Esophagus mucosa (tissue), 1 donor: ENCODE data around the gene LPIN1. TPM values are rescaled to one million over a fixed set of nuclear protein-coding genes. Genes with fewer than 3 reads are reported as not detected.

Source experiments
- ATAC-seq: fragments of 200-7000 bp; cut with Tn5 transposase; one replicate; pipeline ENCODE4 v1.9.1; 2020
- total RNA-seq: library from RNA; stranded (reverse); gene quantifications from one replicate; pipeline ENCODE4 v1.2.4, GENCODE V29; 2023
- donor health status: DM: yes; HTN: yes; CAD: no.

Gene LPIN1
- total RNA-seq, 1 donor from 2014 or later: 33.6 TPM

DNA sequence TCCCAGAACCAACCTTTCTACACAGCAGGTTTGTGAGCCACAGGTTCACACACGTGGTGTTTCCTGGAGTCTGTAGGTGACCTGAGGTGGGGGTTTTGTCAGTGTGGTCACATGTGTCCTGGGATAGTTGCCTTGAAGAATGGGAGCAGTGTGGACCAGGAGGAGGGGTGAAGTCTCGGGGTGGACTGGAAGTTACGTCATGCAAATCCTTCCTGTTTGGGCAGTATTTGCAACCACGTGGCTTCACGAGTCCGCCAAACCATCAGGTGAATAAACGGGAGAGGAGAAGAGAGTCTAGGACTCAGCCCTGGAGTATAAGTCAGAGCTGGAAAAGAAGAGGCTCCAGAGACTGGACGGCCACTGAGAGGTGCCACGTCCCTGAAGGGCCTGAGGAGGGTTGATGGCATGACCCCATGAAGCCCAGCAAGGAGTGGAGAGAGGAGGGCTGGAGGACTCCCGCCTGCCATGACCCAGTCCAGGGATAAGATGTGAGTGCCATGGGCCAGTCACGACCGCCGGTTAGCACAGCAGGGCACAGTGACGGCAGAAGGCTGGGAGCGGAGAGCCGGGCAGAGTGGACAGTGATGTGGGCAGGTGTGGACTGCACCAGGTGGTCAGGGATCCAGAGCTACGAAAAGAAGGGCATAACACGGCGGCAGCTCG, 16.5 kb downstream of the LPIN1 start:
- ATAC-seq: no peak

DNA sequence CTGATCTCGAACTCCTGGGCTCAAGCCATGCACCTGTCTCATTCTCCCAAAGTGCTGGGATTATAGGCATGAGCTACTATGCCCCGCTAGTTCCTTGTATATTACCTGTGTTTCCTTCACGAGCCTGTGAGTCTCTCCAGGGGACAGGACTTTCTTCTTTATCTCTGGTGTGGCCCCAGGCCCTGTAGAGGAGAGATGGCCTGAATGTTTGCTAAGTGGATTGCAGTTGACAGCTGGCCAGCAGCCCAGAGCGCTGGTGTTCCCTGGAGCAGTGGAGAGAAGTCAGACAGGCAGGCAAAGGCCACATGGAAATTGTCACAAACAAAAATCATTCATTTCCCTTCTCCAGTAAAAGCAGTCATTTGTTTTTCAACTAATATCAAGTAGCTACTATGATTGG, 17.9 kb downstream of the LPIN1 start:
- ATAC-seq: peak; percentile 30

DNA sequence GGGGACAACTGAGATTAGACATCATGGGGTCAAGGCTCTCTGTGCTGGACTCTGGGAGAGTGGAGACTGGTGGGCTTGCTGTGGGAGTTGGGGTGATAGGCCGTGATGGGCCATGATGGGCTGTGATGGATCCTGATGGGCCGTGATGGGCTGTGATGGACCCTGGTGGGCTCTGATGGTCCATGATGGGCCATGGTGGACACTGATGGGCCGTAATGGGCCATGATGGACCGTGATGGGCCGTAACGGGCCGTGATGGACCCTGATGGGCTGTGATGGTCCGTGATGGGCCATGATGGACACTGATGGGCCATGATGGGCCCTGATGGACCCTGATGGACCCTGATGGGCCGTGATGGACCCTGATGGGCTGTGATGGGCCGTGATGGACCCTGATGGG, 18.5 kb downstream of the LPIN1 start:
- no peak for ATAC-seq

DNA sequence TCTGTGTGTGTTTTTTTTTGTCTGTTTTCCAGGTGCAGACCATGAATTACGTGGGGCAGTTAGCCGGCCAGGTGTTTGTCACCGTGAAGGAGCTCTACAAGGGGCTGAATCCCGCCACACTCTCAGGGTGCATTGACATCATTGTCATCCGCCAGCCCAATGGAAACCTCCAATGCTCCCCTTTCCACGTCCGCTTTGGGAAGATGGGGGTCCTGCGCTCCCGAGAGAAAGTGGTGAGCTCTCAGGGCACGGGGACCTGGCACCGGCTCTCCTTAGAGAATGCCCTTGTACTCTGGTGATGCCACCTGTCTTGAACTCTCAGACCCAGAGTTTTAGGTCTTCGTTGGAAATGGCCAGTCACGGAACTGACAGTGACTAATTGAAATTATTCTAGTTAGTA, 19.1 kb downstream of the LPIN1 start:
- no peak for ATAC-seq

DNA sequence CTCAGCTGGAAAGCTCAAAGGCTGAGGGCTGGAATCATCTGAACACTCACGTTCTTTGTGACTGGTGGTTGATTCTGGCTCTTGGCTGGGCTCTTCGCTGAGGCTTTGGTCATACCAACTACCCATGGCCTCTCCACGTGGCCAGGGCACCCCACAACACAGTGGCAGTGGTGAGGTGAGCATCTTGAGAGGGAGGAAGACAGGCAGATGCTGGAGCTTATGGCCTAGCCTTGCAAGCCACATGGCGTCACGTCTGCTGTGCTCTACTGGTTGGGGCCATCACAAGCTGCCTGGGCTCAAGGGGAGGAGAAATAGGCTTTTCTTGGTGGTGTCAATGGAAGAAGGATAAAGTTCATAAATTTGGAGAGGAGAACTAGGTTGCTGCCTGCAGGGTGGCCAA, 19.6 kb downstream of the LPIN1 start:
- no peak for ATAC-seq

DNA sequence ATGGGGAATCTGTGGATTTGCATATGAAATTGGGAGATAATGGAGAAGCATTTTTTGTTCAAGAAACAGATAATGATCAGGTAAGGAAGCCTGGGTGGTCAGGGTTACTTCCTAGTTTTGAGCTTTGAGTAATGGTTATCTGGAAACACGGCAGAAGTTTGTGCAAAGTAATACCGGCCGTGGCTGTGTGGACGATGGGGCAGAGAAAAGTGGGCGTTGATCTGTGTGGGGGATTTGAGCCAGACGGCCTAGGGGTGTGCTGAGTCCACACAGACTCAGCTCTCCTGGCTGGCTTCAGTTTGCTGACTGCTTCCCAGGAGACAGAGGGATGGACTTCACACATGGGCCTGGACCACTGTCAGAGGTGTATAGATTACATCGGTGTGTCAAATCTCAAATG, 21.3 kb downstream of the LPIN1 start:
- no peak for ATAC-seq

DNA sequence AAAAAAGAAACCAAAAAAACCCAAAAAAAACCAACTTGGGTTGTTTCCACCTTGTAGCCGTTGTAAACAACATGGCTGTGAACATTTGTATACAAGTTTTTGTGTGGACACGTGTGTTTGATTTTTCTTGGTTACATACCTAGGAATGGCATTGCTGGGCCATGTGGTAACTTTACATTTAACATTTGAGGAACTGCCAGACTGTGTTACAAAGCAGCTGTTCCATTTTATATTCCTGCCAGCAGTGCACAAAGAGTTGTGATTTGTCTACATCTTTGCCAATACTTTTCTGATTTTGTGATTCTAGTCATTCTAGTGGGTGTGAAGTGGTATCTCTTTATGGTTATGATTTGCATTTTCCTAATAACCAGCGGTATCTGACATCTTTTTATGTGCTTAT, 22.5 kb downstream of the LPIN1 start:
- no peak for ATAC-seq

DNA sequence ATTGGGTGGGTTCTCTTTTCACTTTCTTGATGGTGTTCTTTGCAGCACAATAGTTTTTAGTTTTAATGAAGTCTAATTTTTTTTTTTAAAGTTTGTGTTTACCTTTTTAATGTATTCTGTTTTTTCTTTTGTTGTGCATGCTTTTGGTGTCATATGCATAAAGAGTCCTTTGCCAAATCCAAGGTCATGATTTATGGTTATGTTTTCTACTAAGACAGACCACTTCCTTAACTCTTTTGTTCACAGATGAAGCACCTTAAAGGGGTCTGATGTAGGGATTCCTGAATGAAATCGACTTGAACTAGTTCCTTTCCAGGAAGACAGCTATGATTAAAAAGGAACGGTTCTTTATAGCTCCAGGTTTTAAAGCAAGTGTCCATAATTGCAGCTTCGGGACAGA, 23.1 kb downstream of the LPIN1 start:
- ATAC-seq: no peak

DNA sequence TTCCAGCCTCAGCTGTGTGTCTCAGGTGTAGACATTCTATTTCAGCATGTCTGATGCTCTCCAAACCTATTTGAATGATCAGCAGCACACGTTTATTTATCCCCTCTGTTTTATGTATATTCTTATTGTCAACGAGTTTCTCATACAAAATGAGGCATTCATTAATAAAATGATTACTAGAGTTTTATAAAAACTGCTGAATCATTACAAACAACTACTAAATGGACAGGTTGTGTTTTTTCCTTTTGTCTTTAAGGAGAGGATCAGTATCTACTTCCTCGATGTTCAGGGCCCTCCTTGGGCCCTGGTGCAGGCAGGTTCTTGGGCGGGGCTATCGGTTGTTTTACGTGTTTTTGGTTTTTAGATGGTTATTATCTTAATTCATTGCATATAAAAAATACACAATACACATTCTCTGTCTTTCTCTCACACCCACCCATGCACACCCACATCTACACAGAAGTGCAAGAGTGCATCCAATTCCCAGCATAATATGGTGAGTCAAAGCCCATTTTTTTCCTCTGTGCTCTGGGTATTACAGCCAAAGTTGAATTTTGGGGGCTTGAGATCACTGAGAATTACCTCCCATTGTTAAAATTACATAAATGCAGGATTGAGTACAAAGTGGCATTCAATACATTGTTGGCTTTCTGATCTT, 24.2 kb downstream of the LPIN1 start:
- no peak for ATAC-seq

DNA sequence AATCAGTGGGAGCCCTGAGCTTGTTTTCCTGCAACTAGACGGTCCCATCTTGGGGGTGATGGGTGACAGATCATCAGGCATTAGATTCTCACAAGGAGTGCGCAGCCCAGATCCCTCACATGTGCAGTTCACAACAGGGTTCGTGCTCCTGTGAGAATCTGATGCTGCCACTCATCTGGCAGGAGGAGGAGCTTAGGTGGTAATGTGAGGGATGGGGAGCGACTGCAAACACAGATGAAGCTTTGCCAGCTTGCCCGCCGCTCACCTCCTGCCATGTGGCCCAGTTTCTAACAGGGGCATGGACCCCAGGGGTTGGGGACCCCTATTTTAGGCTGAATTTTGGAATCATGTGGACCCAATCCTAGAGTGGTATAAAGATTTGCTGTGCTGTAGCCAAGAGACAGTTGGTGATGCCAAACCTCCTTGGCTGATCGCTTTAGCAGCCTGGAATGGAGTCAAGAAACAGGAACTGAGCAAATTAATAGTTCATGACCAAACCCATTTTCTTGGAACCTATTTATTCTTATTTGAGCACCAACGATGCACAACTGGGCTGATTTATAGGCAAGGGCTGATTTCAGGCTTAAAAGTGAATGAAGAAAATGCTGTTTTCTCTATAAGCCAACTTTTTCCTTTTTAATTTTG, 25.7 kb downstream of the LPIN1 start:
- ATAC-seq: no peak

DNA sequence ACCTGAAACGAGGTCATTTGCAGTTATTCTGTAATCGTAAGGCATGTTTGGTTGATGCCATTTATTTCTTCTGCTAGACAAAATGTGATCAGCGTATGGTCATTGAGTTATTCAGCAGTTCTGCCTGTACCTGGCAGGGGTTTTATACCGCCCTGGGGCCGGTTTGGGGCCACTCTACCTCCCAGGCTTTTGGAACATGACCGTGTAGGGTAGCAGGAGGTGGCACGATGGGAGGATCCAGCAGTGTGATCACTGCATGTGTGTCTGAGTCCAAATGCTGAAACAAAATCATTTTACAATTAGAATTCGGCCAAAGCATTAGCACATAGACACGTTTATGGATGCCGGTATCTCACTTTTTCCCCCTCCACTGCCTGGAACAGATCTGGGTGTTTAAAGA, 26.7 kb downstream of the LPIN1 start:
- no peak for ATAC-seq

DNA sequence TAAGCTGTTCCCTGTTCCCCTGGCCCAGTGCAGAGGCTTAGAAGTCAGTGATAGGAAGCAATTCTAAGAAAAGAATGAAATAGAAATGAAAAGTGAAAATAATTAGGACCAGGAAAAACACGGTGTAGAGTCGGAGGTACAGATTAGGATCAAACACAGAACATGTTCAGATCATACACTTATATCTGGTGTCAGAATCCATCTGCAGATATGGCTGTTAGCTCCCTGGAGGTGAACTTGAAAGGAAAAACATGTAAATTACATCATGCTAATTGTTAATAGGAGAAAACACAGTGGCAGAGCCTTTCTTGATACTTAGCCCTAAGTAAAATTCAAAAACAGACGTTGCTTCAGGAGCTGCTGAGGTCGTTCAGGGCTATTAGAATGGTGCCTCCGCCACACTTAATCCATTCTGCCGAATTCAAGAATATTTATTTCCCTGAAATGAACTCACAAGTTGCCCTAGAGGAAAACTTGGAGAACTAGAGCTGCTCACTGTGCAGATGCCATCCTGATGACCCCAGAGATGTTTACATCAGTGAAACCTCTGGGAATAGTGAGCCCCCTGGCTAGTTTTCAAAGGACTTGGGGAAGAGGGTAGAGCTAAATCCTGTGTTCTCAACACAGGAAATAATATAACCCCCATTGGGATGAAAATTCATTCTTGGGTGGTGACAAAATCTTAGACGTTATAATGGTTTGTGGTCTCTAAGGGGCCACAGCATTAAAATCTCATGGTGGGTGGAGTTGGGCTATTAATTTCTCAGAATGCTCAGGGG, 27.5 kb downstream of the LPIN1 start:
- ATAC-seq: no peak

DNA sequence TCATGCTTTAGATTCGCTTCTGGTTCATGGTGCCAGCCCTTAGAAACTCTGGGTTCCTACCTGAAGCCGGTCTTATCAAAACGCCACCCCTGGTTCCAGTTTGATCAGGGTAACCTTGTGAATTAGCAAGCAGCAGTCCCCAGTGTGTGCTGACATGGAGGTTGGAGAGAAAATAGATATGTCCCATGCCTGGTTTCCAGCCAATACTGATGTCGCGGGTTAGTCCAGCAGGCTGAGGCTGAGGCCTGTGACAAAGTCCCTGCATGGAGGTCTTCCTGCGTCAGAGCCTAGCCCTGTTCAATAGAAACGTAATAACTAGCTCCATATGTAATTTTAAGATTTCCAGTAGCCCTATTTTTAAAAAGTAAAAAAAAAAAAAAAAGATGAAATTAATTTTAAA, 28.2 kb downstream of the LPIN1 start:
- ATAC-seq: no peak

DNA sequence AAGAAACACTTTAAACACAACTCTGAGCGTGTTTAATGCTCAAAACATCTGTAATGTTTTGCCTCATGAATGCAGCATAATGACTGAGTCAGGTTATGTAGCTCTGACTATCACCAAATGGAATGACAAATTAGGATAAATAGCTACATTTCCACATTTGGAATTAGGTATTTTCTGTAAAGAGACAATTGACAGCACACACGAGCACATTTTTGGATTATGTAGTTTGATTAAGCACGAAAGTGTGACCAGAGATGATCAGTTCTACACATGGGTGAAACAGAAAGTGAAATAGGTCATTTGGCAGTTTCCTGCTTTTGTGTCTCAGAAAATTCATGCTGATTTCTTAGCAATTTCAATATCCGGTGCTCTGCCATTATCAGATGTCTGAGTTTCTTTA, 29.0 kb downstream of the LPIN1 start:
- no peak for ATAC-seq

DNA sequence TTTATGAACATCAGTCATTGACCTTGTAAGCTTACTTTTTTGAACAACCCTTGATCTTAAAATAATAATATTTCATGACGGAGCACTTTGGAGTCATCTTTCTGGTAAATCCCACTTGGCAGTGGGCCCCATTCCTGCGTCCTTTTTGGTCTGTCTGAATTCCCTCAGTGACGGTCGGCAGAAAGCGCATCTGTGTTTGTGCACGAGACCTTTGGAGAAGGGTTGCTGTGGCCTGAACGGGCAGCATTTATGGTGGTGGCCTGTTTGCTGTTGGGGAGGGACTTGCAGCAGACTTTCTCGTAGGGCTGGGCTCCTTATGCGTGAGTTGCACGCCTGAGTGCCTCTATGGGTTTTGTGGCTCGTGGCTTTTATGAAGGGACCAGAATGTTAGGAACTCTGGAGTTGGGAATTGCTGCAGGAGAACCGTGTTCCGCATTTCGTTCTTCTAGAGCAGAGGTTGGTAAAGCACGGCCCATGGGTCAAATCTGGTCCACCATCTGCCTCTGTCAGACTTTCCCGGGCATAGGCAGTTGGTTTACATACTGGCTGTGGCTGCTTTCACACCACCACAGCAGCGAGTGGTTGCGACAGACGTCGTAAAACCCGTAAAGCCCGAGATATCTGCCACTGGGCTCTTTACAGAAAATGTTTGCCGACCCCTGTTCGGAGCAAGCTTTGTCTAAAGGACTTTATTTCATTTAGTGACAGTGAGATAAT, 30.8 kb downstream of the LPIN1 start:
- no peak for ATAC-seq

DNA sequence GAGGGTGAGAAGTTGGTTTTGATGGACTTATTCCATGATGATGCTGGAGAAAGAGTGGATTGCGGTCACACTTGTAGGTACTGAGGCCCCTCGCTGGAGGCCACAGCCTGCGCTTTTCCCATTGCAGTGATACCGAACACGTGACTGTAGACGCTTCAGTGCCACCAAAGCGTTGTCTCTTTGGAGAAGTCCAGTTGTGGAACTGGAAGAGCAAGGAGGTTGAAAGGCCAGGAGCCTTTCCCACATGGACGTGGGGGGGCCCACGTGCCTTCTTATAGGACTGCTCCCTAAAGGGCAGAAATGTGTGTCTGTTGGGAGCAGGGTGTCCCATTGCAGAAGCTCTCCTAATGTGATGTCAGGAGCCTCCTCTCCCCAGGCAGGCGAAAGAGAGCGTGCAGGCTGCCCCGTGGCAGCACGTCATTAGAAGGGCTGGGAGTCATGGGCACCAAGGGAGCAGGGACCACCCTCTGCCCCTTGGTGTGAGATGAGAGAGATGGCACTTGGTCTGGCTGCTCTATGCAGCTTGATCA, 31.5 kb downstream of the LPIN1 start:
- no peak for ATAC-seq

DNA sequence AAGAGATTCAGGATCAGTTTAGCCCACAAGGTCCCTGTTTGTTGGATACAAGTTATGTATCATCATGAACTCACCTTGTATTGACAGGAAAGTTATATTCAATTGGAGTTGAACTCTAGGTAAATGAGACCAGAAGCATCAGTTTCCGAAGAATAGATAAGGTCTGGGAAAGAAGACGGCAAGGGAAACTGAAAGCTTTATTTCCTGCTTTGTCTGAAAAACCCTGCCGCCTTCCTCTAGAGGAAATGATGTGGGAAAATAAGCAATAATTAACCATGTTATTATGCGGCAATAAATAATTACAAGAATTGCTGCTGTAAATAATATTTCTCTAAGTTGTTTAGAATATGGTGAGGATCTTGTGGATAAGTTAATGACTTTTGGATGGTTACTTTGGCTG, 32.0 kb downstream of the LPIN1 start:
- ATAC-seq: no peak

DNA sequence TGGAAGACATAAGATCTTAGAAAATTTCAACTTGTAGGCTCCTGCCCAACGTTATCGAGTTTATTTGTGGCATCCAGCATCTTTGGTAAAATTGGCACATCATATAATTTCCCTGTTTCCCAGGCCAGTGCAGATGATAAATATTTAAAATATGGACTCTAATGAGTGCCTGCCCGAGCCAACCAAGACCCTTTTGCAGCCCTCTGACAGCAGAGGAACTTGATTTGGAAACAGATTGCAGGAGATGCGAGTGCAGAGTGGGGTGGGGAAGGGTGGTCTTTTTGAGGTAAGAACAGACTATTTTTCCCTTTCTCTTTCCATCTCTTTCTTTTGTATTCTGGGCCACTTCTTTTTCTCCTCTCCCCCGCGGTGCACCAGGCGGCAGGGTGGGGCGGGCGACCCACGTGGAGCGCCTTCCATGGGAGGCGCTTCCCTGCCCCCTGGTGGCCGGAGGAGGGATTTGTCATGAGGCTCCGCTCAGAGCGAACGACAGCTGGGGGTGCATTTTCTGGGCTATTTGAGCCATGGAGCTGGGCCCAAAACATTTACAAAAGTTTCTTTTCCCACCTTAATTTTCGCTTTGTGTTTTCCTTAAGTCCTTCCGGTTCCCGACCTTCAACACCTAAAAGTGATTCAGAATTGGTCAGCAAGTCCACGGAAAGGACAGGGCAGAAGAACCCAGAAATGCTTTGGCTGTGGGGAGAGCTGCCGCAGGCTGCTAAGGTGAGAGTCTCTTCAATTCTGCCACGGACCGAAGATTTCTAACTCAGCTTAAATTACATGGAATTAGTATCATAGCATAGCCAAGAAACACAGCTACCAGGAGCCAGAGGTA, 32.7 kb downstream of the LPIN1 start:
- peak; percentile 87 for ATAC-seq

DNA sequence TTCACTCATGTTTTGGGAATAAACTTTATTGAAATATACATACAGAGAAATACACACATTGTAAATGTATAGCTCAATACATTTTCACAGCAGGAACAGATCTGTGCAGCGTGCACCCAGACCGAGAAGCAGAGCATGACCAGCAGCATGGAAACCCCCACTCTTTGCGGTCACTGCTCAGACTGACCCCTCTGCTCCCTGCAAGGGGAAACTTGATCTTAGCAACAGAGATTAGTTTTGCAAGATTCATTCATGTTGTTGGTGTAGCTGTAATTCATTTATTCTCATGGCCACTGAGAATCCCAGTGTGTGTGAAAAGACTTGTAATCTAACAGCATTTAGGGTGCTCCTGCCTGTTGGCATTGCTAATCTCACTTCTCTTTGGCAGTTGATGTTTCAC, 35.2 kb downstream of the LPIN1 start:
- ATAC-seq: no peak

DNA sequence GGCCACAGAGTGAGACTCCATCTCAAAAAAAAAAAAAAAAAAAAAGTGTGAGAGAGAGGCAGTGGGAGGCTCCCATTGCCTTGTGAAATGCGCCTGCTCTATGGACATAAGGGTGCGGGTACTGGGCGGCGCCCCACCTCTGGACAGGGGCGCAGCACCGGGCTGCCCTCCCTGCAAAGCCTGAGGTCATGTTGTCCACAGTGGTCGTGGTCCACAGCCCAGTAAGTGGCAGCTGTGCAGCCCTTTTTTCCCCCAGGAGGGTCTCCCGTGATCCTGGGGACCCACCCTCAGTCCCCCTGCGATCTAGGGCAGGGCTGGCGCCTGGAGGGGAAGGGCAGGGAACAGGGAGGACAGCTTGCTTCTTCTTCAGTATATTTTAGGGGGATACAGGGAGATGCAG, 37.8 kb downstream of the LPIN1 start:
- peak; percentile 10 for ATAC-seq
